ENCODE results near the gene MUC4.

DNA sequence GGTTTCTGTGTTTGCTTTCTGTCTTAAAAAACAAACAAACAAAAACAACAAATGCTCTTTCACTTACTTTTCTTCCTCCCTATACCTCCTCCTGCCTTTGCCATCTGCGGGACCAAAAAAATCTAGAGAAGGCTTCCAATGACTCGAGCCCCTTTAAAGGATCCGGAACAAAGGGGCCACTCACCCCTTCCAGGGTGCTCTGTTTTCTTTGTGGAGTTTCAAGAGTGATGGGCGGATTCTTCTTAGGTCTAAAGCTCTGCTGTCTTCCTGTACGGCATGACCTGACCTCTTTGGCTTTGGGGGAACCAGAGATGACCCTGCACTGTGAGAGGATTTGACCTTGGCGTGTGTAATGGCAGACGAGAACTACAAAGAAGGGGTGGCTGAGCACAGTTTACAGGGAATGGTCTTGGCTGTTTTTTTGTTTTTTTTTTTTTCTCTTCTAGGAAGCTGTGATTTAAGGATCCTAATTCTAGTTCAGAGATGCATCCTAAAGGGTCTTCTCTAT is 93.2 kb downstream of the MUC4 start:
- TF ChIP-seq, protein P1, sequence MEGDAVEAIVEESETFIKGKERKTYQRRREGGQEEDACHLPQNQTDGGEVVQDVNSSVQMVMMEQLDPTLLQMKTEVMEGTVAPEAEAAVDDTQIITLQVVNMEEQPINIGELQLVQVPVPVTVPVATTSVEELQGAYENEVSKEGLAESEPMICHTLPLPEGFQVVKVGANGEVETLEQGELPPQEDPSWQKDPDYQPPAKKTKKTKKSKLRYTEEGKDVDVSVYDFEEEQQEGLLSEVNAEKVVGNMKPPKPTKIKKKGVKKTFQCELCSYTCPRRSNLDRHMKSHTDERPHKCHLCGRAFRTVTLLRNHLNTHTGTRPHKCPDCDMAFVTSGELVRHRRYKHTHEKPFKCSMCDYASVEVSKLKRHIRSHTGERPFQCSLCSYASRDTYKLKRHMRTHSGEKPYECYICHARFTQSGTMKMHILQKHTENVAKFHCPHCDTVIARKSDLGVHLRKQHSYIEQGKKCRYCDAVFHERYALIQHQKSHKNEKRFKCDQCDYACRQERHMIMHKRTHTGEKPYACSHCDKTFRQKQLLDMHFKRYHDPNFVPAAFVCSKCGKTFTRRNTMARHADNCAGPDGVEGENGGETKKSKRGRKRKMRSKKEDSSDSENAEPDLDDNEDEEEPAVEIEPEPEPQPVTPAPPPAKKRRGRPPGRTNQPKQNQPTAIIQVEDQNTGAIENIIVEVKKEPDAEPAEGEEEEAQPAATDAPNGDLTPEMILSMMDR (IDR thresholded peaks at IDR 0.05) = no peak
- TF ChIP-seq POLR2A (IDR thresholded peaks at IDR 0.05) = no peak
